Measurements from ENCODE around the gene DDX25.

DDX25 gene

GRCh38 chr11:125929445-125930075 is 25.3 kb downstream of the DDX25 start:
- H2AK5ac ChIP-seq (ENCODE audit: low read length): no peak overlapping the region
- H3K4ac ChIP-seq (ENCODE audit: low read depth, low read length): no peak overlapping the region
- H4K91ac ChIP-seq (ENCODE audit: low read depth, low read length): no peak overlapping the region
- no peaks in the 10 kb centered on the region for H3K9me3 ChIP-seq (ENCODE audit: insufficient read depth, low read depth, low read length)
- H2AFZ ChIP-seq (ENCODE audit: insufficient read depth, low read length, poor library complexity): no peak overlapping the region
- H2BK12ac ChIP-seq (ENCODE audit: low read length): no peak overlapping the region
- H3K23ac ChIP-seq (ENCODE audit: low read length): no peak overlapping the region
- H4K12ac ChIP-seq (ENCODE audit: low read depth, low read length): no peak overlapping the region
- no peak overlapping the region for H3K4me2 ChIP-seq (ENCODE audit: low read length)
- no peaks in the 10 kb centered on the region for H3K79me2 ChIP-seq (ENCODE audit: control insufficient read depth, insufficient read depth, low read length, poor library complexity)
- H2BK5ac ChIP-seq (ENCODE audit: low read depth, low read length, poor library complexity): no peak overlapping the region
- H3K9ac ChIP-seq (ENCODE audit: low read length): no peak overlapping the region
- no CpG with 5 or more reads among the region's 9 CpGs for WGBS (ENCODE audit: extremely low coverage, insufficient coverage, insufficient read length)
- peaks cover 11 to 15% of the 10 kb centered on the region in 2 experiments for H3K4me1 ChIP-seq (ENCODE audit: control insufficient read depth in 1 of 2, insufficient read depth in 2 of 2, low read length in 2 of 2)
- H3K79me1 ChIP-seq (ENCODE audit: low read length): peaks cover 4% of the 10 kb centered on the region
- no peak overlapping the region for H3K18ac ChIP-seq (ENCODE audit: low read length)
- H2BK120ac ChIP-seq (ENCODE audit: insufficient read depth, low read length, poor library complexity): no peak overlapping the region
- no peak overlapping the region for H4K8ac ChIP-seq (ENCODE audit: low read depth, low read length)
- no peak for DNase-seq
- no peaks in the 10 kb centered on the region for H3K36me3 ChIP-seq (ENCODE audit: control insufficient read depth in 1 of 2, insufficient read depth in 2 of 2, low read length in 2 of 2)
- no peaks in the 10 kb centered on the region for H3K27me3 ChIP-seq (ENCODE audit: insufficient read depth, low read length)
- H3K4me3 ChIP-seq (ENCODE audit: low read depth, low read length): no peak overlapping the region
- no peak overlapping the region for H3K14ac ChIP-seq (ENCODE audit: low read length)
- H3K27ac ChIP-seq (ENCODE audit: low read depth, low read length): no peak overlapping the region

- no peak overlapping the region for H3K4me3 ChIP-seq (ENCODE audit: low read depth, low read length)
Observed at GRCh38 chr11:125930076-125930450, 25.8 kb downstream of the DDX25 start.

GRCh38 chr11:125931116-125931515 is 26.8 kb downstream of the DDX25 start:
- WGBS (ENCODE audit: extremely low coverage, insufficient coverage, insufficient read length): no CpG with 5 or more reads among the region's 3 CpGs
- peaks cover 2 to 3% of the 10 kb centered on the region in 2 experiments for H3K4me1 ChIP-seq (ENCODE audit: control insufficient read depth in 1 of 2, insufficient read depth in 2 of 2, low read length in 2 of 2)
- H4K8ac ChIP-seq (ENCODE audit: low read depth, low read length): no peak overlapping the region
- no peak overlapping the region for H2AK5ac ChIP-seq (ENCODE audit: low read length)
- H4K91ac ChIP-seq (ENCODE audit: low read depth, low read length): no peak overlapping the region
- no peak overlapping the region for H3K4ac ChIP-seq (ENCODE audit: low read depth, low read length)
- H3K36me3 ChIP-seq (ENCODE audit: control insufficient read depth in 1 of 2, insufficient read depth in 2 of 2, low read length in 2 of 2): no peaks in the 10 kb centered on the region
- no peaks in the 10 kb centered on the region for H3K27me3 ChIP-seq (ENCODE audit: insufficient read depth, low read length)
- H3K4me2 ChIP-seq (ENCODE audit: low read length): no peak overlapping the region
- no peak overlapping the region for H3K18ac ChIP-seq (ENCODE audit: low read length)
- no peak overlapping the region for H3K4me3 ChIP-seq (ENCODE audit: low read depth, low read length)
- no peak overlapping the region for H2BK120ac ChIP-seq (ENCODE audit: insufficient read depth, low read length, poor library complexity)
- no peaks in the 10 kb centered on the region for H3K79me2 ChIP-seq (ENCODE audit: control insufficient read depth, insufficient read depth, low read length, poor library complexity)
- no peak overlapping the region for H3K27ac ChIP-seq (ENCODE audit: low read depth, low read length)
- H3K9ac ChIP-seq (ENCODE audit: low read length): no peak overlapping the region
- DNase-seq: no peak
- no peaks in the 10 kb centered on the region for H3K9me3 ChIP-seq (ENCODE audit: insufficient read depth, low read depth, low read length)
- no peak overlapping the region for H4K12ac ChIP-seq (ENCODE audit: low read depth, low read length)
- H3K79me1 ChIP-seq (ENCODE audit: low read length): peaks cover 2% of the 10 kb centered on the region
- H2BK12ac ChIP-seq (ENCODE audit: low read length): no peak overlapping the region
- no peak overlapping the region for H2BK5ac ChIP-seq (ENCODE audit: low read depth, low read length, poor library complexity)
- no peak overlapping the region for H2AFZ ChIP-seq (ENCODE audit: insufficient read depth, low read length, poor library complexity)
- H3K14ac ChIP-seq (ENCODE audit: low read length): no peak overlapping the region
- H3K23ac ChIP-seq (ENCODE audit: low read length): no peak overlapping the region

More at GRCh38 chr11:125930076-125930450, 25.8 kb downstream of the DDX25 start:
- Histone ChIP-seq H2BK120ac (ENCODE audit: insufficient read depth, low read length, poor library complexity) (no peak overlapping the region), H2AK5ac (ENCODE audit: low read length) (no peak overlapping the region), H3K79me2 (ENCODE audit: control insufficient read depth, insufficient read depth, low read length, poor library complexity) (no peaks in the 10 kb centered on the region), H2AFZ (ENCODE audit: insufficient read depth, low read length, poor library complexity) (no peak overlapping the region), H4K12ac (ENCODE audit: low read depth, low read length) (no peak overlapping the region), H3K79me1 (ENCODE audit: low read length) (peaks cover 4% of the 10 kb centered on the region), H3K36me3 (ENCODE audit: control insufficient read depth in 1 of 2, insufficient read depth in 2 of 2, low read length in 2 of 2) (no peaks in the 10 kb centered on the region), H3K27me3 (ENCODE audit: insufficient read depth, low read length) (no peaks in the 10 kb centered on the region), H2BK12ac (ENCODE audit: low read length) (no peak overlapping the region), H3K18ac (ENCODE audit: low read length) (no peak overlapping the region), H3K9me3 (ENCODE audit: insufficient read depth, low read depth, low read length) (no peaks in the 10 kb centered on the region), H4K91ac (ENCODE audit: low read depth, low read length) (no peak overlapping the region), H3K23ac (ENCODE audit: low read length) (no peak overlapping the region), H3K14ac (ENCODE audit: low read length) (no peak overlapping the region), H3K9ac (ENCODE audit: low read length) (no peak overlapping the region), H3K4me1 (ENCODE audit: control insufficient read depth in 1 of 2, insufficient read depth in 2 of 2, low read length in 2 of 2) (peaks cover 8 to 11% of the 10 kb centered on the region in 2 experiments), H3K27ac (ENCODE audit: low read depth, low read length) (no peak overlapping the region), H3K4ac (ENCODE audit: low read depth, low read length) (no peak overlapping the region), H2BK5ac (ENCODE audit: low read depth, low read length, poor library complexity) (no peak overlapping the region), H3K4me2 (ENCODE audit: low read length) (no peak overlapping the region), H4K8ac (ENCODE audit: low read depth, low read length) (no peak overlapping the region)
- DNase-seq: no peak
- no CpG with 5 or more reads among the region's 11 CpGs for WGBS (ENCODE audit: extremely low coverage, insufficient coverage, insufficient read length)

GRCh38 chr11:125931668-125932067 is 27.4 kb downstream of the DDX25 start:
- no peak overlapping the region for H3K9ac ChIP-seq (ENCODE audit: low read length)
- H3K18ac ChIP-seq (ENCODE audit: low read length): no peak overlapping the region
- no peaks in the 10 kb centered on the region for H3K36me3 ChIP-seq (ENCODE audit: control insufficient read depth in 1 of 2, insufficient read depth in 2 of 2, low read length in 2 of 2)
- WGBS (ENCODE audit: extremely low coverage, insufficient coverage, insufficient read length): no CpG with 5 or more reads among the region's 6 CpGs
- H3K79me2 ChIP-seq (ENCODE audit: control insufficient read depth, insufficient read depth, low read length, poor library complexity): no peaks in the 10 kb centered on the region
- no peak overlapping the region for H2BK5ac ChIP-seq (ENCODE audit: low read depth, low read length, poor library complexity)
- H3K4me2 ChIP-seq (ENCODE audit: low read length): no peak overlapping the region
- no peak overlapping the region for H4K12ac ChIP-seq (ENCODE audit: low read depth, low read length)
- H2AFZ ChIP-seq (ENCODE audit: insufficient read depth, low read length, poor library complexity): no peak overlapping the region
- no peak overlapping the region for H2AK5ac ChIP-seq (ENCODE audit: low read length)
- H3K4me1 ChIP-seq (ENCODE audit: control insufficient read depth in 1 of 2, insufficient read depth in 2 of 2, low read length in 2 of 2): peaks cover 2 to 3% of the 10 kb centered on the region in 2 experiments
- no peak overlapping the region for H3K4ac ChIP-seq (ENCODE audit: low read depth, low read length)
- H3K27me3 ChIP-seq (ENCODE audit: insufficient read depth, low read length): no peaks in the 10 kb centered on the region
- no peak overlapping the region for H2BK12ac ChIP-seq (ENCODE audit: low read length)
- H2BK120ac ChIP-seq (ENCODE audit: insufficient read depth, low read length, poor library complexity): no peak overlapping the region
- no peak overlapping the region for H4K91ac ChIP-seq (ENCODE audit: low read depth, low read length)
- peaks cover 1% of the 10 kb centered on the region for H3K79me1 ChIP-seq (ENCODE audit: low read length)
- DNase-seq: no peak
- no peaks in the 10 kb centered on the region for H3K9me3 ChIP-seq (ENCODE audit: insufficient read depth, low read depth, low read length)
- no peak overlapping the region for H4K8ac ChIP-seq (ENCODE audit: low read depth, low read length)
- H3K14ac ChIP-seq (ENCODE audit: low read length): no peak overlapping the region
- no peak overlapping the region for H3K27ac ChIP-seq (ENCODE audit: low read depth, low read length)
- no peak overlapping the region for H3K4me3 ChIP-seq (ENCODE audit: low read depth, low read length)
- no peak overlapping the region for H3K23ac ChIP-seq (ENCODE audit: low read length)

All from trophoblast cell (in vitro differentiated cells and primary cell).